ENCODE results near the gene CST3. TPM values are rescaled to one million over a fixed set of nuclear protein-coding genes. Genes with fewer than 3 reads are reported as not detected.

CST3 gene
- polyA plus RNA-seq, 1 donor from 2014 or later, result 54.6 TPM

DNA sequence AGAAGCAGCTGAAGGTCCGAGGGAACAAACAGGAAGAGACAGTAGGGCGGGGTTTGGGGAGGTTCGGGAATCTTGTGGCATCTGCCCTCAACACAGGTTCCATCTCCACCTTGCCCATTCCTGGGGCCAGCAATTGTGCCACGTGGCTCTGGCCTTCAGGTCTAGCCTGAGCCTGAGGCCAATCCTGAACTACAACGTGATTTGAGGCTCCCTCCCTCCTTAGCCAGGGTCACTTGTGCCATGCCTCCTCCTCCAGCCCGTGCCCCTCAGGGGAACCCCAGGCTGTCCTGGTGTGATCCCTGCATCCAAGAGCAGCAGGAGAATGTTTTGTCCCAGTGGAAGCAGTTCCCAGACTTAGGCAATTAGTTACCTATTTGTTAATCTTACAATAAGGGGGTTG, 35.1 kb downstream of the CST3 start:
- H3K4me3 ChIP-seq (ENCODE audit: low read length), result no peak overlapping the region
- TF ChIP-seq SMC3 (conservative IDR thresholded peaks at IDR 0.05; ENCODE audit: poor library complexity), result no peak
- no peak for TF ChIP-seq TAF1 (IDR thresholded peaks at IDR 0.05; ENCODE audit: low read depth)
- no peak for TF ChIP-seq EP300 (conservative IDR thresholded peaks at IDR 0.05; ENCODE audit: poor library complexity, severe bottlenecking)
- TF ChIP-seq, protein P1, sequence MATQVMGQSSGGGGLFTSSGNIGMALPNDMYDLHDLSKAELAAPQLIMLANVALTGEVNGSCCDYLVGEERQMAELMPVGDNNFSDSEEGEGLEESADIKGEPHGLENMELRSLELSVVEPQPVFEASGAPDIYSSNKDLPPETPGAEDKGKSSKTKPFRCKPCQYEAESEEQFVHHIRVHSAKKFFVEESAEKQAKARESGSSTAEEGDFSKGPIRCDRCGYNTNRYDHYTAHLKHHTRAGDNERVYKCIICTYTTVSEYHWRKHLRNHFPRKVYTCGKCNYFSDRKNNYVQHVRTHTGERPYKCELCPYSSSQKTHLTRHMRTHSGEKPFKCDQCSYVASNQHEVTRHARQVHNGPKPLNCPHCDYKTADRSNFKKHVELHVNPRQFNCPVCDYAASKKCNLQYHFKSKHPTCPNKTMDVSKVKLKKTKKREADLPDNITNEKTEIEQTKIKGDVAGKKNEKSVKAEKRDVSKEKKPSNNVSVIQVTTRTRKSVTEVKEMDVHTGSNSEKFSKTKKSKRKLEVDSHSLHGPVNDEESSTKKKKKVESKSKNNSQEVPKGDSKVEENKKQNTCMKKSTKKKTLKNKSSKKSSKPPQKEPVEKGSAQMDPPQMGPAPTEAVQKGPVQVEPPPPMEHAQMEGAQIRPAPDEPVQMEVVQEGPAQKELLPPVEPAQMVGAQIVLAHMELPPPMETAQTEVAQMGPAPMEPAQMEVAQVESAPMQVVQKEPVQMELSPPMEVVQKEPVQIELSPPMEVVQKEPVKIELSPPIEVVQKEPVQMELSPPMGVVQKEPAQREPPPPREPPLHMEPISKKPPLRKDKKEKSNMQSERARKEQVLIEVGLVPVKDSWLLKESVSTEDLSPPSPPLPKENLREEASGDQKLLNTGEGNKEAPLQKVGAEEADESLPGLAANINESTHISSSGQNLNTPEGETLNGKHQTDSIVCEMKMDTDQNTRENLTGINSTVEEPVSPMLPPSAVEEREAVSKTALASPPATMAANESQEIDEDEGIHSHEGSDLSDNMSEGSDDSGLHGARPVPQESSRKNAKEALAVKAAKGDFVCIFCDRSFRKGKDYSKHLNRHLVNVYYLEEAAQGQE (IDR thresholded peaks at IDR 0.05; ENCODE audit: borderline replicate concordance), result no peak
- TF ChIP-seq MXI1 (conservative IDR thresholded peaks at IDR 0.05; ENCODE audit: poor library complexity, severe bottlenecking), result no peak
- no peak for TF ChIP-seq RAD21 (conservative IDR thresholded peaks at IDR 0.05)
- no peak for TF ChIP-seq POLR2AphosphoS5 (IDR thresholded peaks at IDR 0.05)
- TF ChIP-seq, protein P2, sequence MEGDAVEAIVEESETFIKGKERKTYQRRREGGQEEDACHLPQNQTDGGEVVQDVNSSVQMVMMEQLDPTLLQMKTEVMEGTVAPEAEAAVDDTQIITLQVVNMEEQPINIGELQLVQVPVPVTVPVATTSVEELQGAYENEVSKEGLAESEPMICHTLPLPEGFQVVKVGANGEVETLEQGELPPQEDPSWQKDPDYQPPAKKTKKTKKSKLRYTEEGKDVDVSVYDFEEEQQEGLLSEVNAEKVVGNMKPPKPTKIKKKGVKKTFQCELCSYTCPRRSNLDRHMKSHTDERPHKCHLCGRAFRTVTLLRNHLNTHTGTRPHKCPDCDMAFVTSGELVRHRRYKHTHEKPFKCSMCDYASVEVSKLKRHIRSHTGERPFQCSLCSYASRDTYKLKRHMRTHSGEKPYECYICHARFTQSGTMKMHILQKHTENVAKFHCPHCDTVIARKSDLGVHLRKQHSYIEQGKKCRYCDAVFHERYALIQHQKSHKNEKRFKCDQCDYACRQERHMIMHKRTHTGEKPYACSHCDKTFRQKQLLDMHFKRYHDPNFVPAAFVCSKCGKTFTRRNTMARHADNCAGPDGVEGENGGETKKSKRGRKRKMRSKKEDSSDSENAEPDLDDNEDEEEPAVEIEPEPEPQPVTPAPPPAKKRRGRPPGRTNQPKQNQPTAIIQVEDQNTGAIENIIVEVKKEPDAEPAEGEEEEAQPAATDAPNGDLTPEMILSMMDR (IDR thresholded peaks at IDR 0.05; ENCODE audit: poor library complexity, severe bottlenecking), result no peak
- TF ChIP-seq EZH2 (IDR thresholded peaks at IDR 0.05; ENCODE audit: borderline replicate concordance, insufficient read depth, low read length, poor library complexity, severe bottlenecking), result no peak

DNA sequence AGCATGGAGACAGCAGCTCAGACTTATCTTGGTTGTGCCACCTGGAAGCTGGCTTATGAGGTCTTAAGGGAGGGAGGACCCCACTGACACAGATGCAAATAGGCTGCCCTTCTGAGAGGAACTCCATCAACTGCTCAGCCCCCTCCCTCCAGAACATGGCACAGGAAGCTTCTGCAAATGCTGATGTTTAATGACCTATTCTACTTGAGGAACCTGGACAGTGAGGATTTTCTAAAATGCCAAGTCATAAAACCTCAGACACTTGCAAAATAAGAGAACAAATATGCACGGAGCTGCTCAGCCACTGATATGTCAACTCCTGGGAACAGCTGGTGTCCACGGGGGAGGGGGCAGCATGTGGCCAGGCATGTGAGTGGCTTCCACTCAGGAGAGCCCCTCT, 35.5 kb downstream of the CST3 start:
- no peak overlapping the region for H3K4me3 ChIP-seq (ENCODE audit: low read length)
- H3K9ac ChIP-seq (ENCODE audit: low read length), result no peak overlapping the region
- no peak overlapping the region for H3K4me2 ChIP-seq (ENCODE audit: low read length)
- H4K20me1 ChIP-seq (ENCODE audit: insufficient read depth), result no peaks in the 10 kb centered on the region
- H3K79me2 ChIP-seq (replicated peaks; ENCODE audit: insufficient read depth, low read length), result no peaks in the 10 kb centered on the region
- H2AFZ ChIP-seq (ENCODE audit: low read depth, low read length), result no peak overlapping the region
- TF ChIP-seq MXI1 (conservative IDR thresholded peaks at IDR 0.05; ENCODE audit: poor library complexity, severe bottlenecking) (no peak), EZH2 (IDR thresholded peaks at IDR 0.05; ENCODE audit: borderline replicate concordance, insufficient read depth, low read length, poor library complexity, severe bottlenecking) (no peak), EP300 (conservative IDR thresholded peaks at IDR 0.05; ENCODE audit: poor library complexity, severe bottlenecking) (no peak), RAD21 (conservative IDR thresholded peaks at IDR 0.05) (no peak)
- H3K36me3 ChIP-seq (ENCODE audit: insufficient read depth, low read length), result no peaks in the 10 kb centered on the region
- H3F3A ChIP-seq (ENCODE audit: insufficient read depth, low read length, poor library complexity, severe bottlenecking), result no peaks in the 10 kb centered on the region
- no peaks in the 10 kb centered on the region for H3K9me2 ChIP-seq (ENCODE audit: insufficient read depth, low read length)
- no peak overlapping the region for H3K27ac ChIP-seq (ENCODE audit: low read length)
- H3K9me3 ChIP-seq (ENCODE audit: low read length), result no peaks in the 10 kb centered on the region
- no peaks in the 10 kb centered on the region for H3K27me3 ChIP-seq (ENCODE audit: insufficient read depth, low read depth, low read length)

More for the DNA sequence above, 35.1 kb downstream of the CST3 start:
- Histone ChIP-seq H3K9me3 (ENCODE audit: low read length) (no peaks in the 10 kb centered on the region), H3K79me2 (replicated peaks; ENCODE audit: insufficient read depth, low read length) (no peaks in the 10 kb centered on the region), H3K4me2 (ENCODE audit: low read length) (no peak overlapping the region), H4K20me1 (ENCODE audit: insufficient read depth) (no peaks in the 10 kb centered on the region), H3K9me2 (ENCODE audit: insufficient read depth, low read length) (no peaks in the 10 kb centered on the region), H3K36me3 (ENCODE audit: insufficient read depth, low read length) (no peaks in the 10 kb centered on the region), H3F3A (ENCODE audit: insufficient read depth, low read length, poor library complexity, severe bottlenecking) (no peaks in the 10 kb centered on the region), H3K27me3 (ENCODE audit: insufficient read depth, low read depth, low read length) (no peaks in the 10 kb centered on the region), H3K9ac (ENCODE audit: low read length) (no peak overlapping the region), H2AFZ (ENCODE audit: low read depth, low read length) (no peak overlapping the region), H3K27ac (ENCODE audit: low read length) (no peak overlapping the region)
